K562 (cell line): Measurements from ENCODE around the gene CORT. TPM values are rescaled to one million over a fixed set of nuclear protein-coding genes. Genes with fewer than 3 reads are reported as not detected.

ENCODE experiments used
- ATAC-seq: fragments of 200-7000 bp; cut with Tn5 transposase; 3 replicates; pipeline ENCODE4 v1.9.1; 2020; ENCODE audit warnings: moderate library complexity
- BruUV-seq: library from RNA; stranded (reverse); fragments of 400-500 nt; replicated peaks from 2 replicates; lab custom pipeline; 2021; lab: Mats Ljungman, UMichigan
- CTCF ChIA-PET: fragments of 300-600 bp; formaldehyde crosslinking; extraction: SDS; loops from one replicate; lab custom pipeline; 2021; ENCODE audit warnings: low intra/inter-chr PET ratio; lab: Yijun Ruan, JAX
- POLR2A ChIA-PET: fragments of 300-600, 350-650 bp; sonication (Branson Sonifier 250); formaldehyde crosslinking; extraction: SDS; loops from one replicate; lab custom pipeline; 2021; ENCODE audit warnings: antibody characterized with exemption, inconsistent platforms; lab: Yijun Ruan, JAX
- DNase-seq, 4 experiments: peaks; one replicate each; pipeline versions ENCODE4 v3.0.0 to v3.0.0-alpha.2; 2011 to 2018; ENCODE audit warnings: low spot score in 3 of 4, mixed read lengths in 3 of 4; ENCODE audit errors: extremely low read depth in 1 of 4
- FAIRE-seq: peaks from 2 replicates; lab custom pipeline; 2011; peaks lifted over from hg19 to GRCh38; lab: Jason Lieb, UNC
- H2AFZ ChIP-seq: 2 replicates; pipeline ENCODE4 v1.6.0; 2011; ENCODE audit warnings: low read depth, low read length, control low read depth, inconsistent platforms
- H3K27ac ChIP-seq: fragments of 200-600 bp; 3 replicates; pipeline ENCODE4 v1.8.0; 2011; ENCODE audit warnings: low read depth, mild to moderate bottlenecking, control low read depth, inconsistent platforms, low read length, moderate library complexity, mixed read lengths; ENCODE audit errors: extremely low read depth
- H3K27me3 ChIP-seq, 2 experiments: fragments of 300-600 bp in 1 of 2; 2 replicates in 1 of 2; 3 replicates in 1 of 2; pipeline versions ENCODE4 v1.6.0 to v1.8.0; 2011; ENCODE audit warnings: inconsistent platforms in 2 of 2, low read length in 2 of 2, mild to moderate bottlenecking in 1 of 2, mixed read lengths in 1 of 2, moderate library complexity in 1 of 2; ENCODE audit not compliant: control insufficient read depth in 2 of 2, insufficient read depth in 2 of 2
- H3K36me3 ChIP-seq: fragments of 300-600 bp; 3 replicates; pipeline ENCODE4 v1.8.0; 2011; ENCODE audit warnings: mild to moderate bottlenecking, low read length, inconsistent platforms; ENCODE audit not compliant: control insufficient read depth, insufficient read depth
- H3K4me1 ChIP-seq, 2 experiments: fragments of 200-600 bp in 1 of 2; replicated peaks in 1 of 2; 2 replicates in 1 of 2; 3 replicates in 1 of 2; pipeline versions ENCODE4 v1.5.1 to v1.8.0; 2011; ENCODE audit warnings: inconsistent platforms in 2 of 2, low read length in 2 of 2, mild to moderate bottlenecking in 1 of 2, mixed read lengths in 1 of 2, moderate library complexity in 1 of 2; ENCODE audit not compliant: control insufficient read depth in 2 of 2, insufficient read depth in 2 of 2
- H3K4me2 ChIP-seq: 2 replicates; pipeline ENCODE4 v1.6.1; 2011; ENCODE audit warnings: low read length, control low read depth, inconsistent platforms, mixed read lengths; ENCODE audit not compliant: insufficient read depth
- H3K4me3 ChIP-seq: fragments of 200-600 bp; sonication (generic), shearing (Covaris generic); 2 replicates; pipeline ENCODE4 v1.5.1; 2016; ENCODE audit warnings: control low read depth, inconsistent platforms
- H3K79me2 ChIP-seq: fragments of 200-600 bp; 3 replicates; pipeline ENCODE4 v1.8.0; 2011; ENCODE audit warnings: low read length, inconsistent platforms; ENCODE audit not compliant: control insufficient read depth, insufficient read depth
- H3K9ac ChIP-seq, 2 experiments: 2 replicates each; pipeline versions ENCODE4 v1.6.0 to v1.6.1; 2011; ENCODE audit warnings: low read depth in 2 of 2, low read length in 2 of 2, control low read depth in 1 of 2, inconsistent platforms in 1 of 2, mild to moderate bottlenecking in 1 of 2, mixed read lengths in 1 of 2; ENCODE audit not compliant: insufficient read depth in 1 of 2
- H3K9me1 ChIP-seq: one replicate; pipeline ENCODE4 v1.6.0; 2011; ENCODE audit warnings: inconsistent platforms, mild to moderate bottlenecking, low read length, moderate library complexity; ENCODE audit not compliant: control insufficient read depth, insufficient read depth
- H3K9me3 ChIP-seq: replicated peaks from 2 replicates; pipeline ENCODE4 v1.5.1; 2011; ENCODE audit warnings: low read depth, low read length, inconsistent platforms; ENCODE audit not compliant: control insufficient read depth, insufficient read depth
- H4K20me1 ChIP-seq: replicated peaks from 2 replicates; pipeline ENCODE4 v1.6.1; 2011; ENCODE audit warnings: low read length, inconsistent platforms, mixed read lengths; ENCODE audit not compliant: control insufficient read depth, insufficient read depth
- CBX8 ChIP-seq: fragments of 200-600 bp; sonication (generic); IDR thresholded peaks from 2 replicates; pipeline ENCODE4 v1.6.1; 2012; ENCODE audit warnings: borderline replicate concordance, mixed run types, low read depth, mild to moderate bottlenecking, moderate library complexity, mixed read lengths, low read length, control low read depth, inconsistent platforms; ENCODE audit not compliant: poor library complexity, severe bottlenecking; ENCODE audit errors: extremely low read depth
- DACH1 ChIP-seq: fragments of 450-650 bp; IDR thresholded peaks from 2 replicates; pipeline ENCODE4 v1.6.1; 2018; ENCODE audit not compliant: partially characterized antibody
- E2F3 ChIP-seq: fragments of 250-450 bp; sonication (Bioruptor Pico); IDR thresholded peaks from 2 replicates; pipeline ENCODE4 v1.4.0; 2020; ENCODE audit warnings: mild to moderate bottlenecking
- MTA2 ChIP-seq: fragments of 450-650 bp; IDR thresholded peaks from 2 replicates; pipeline ENCODE4 v1.6.1; 2016; ENCODE audit warnings: low read depth
- NONO ChIP-seq, 2 experiments: fragments of 200-400 bp in 1 of 2; fragments of 450-650 bp in 1 of 2; formaldehyde crosslinking in 1 of 2; IDR thresholded peaks; 2 replicates each; pipeline ENCODE4 v1.6.1; 2017; ENCODE audit warnings: low read depth in 2 of 2, mild to moderate bottlenecking in 2 of 2, moderate library complexity in 2 of 2, low read length in 1 of 2
- POLR3G ChIP-seq: IDR thresholded peaks from 2 replicates; pipeline ENCODE4 v1.6.1; 2011; ENCODE audit not compliant: insufficient read length, insufficient replicate concordance; ENCODE audit errors: extremely low read depth
- YBX1 ChIP-seq: fragments of 450-650 bp; IDR thresholded peaks from 2 replicates; pipeline ENCODE4 v1.7.1; 2016; ENCODE audit warnings: mild to moderate bottlenecking
- ZNF184 ChIP-seq: sonication (generic); formaldehyde crosslinking; IDR thresholded peaks from 2 replicates; pipeline ENCODE4 v1.5.0; 2020; ENCODE audit warnings: missing genetic modification reagents
- ZNF584 ChIP-seq: fragments of 200-800 bp; sonication (Bioruptor generic); IDR thresholded peaks from 2 replicates; pipeline ENCODE4 v1.6.1; 2016; ENCODE audit warnings: low read depth, mild to moderate bottlenecking, missing genetic modification characterization, missing compliant biosample characterization
- ZNF75A ChIP-seq: fragments of 450-650 bp; formaldehyde crosslinking; IDR thresholded peaks from 2 replicates; pipeline ENCODE4 v1.4.0; 2020; ENCODE audit warnings: mild to moderate bottlenecking
- WGBS: fragments of 100-300 bp; shearing (Covaris generic); methylation state at CpG from one replicate; pipeline ENCODE4 v1.1.6; 2016; ENCODE audit warnings: low coverage, mixed read lengths; ENCODE audit not compliant: insufficient coverage; ENCODE audit errors: missing lambda C conversion rate; 5-methylcytosine and 5-hydroxymethylcytosine counted together
- in situ Hi-C: fragments of 300-500 bp; cut with MboI; formaldehyde crosslinking; loops from 4 replicates; pipeline ENCODE4 v1.15.0; 2018; ENCODE audit warnings: inconsistent platforms, mixed read lengths
- intact Hi-C: fragments of 100-400 bp; cut with micrococcal nuclease; formaldehyde crosslinking; loops from 2 replicates; pipeline ENCODE4 v1.14.2; 2022
- polyA plus RNA-seq, 8 experiments: library from polyadenylated mRNA; depleted of rRNA in 4 of 8; stranded (reverse) in 5 of 8; unstranded in 3 of 8; fragments of >200 nt; fragmentation: Nextera tagmentation in 2 of 8; fragmentation: Illumina TruSeq in 1 of 8; extraction: Ambion mirVana in 2 of 8; extraction: Trizol in 1 of 8; gene quantifications; 2 replicates each; pipeline versions ENCODE4 v1.2.1 to v1.2.3, GENCODE V29; 2011 to 2014; ENCODE audit warnings: inconsistent platforms in 1 of 8, missing spikeins in 1 of 8
- total RNA-seq, 7 experiments: library from RNA; depleted of rRNA in 6 of 7; stranded (reverse); fragments of >200 nt in 6 of 7; fragmentation: Illumina TruSeq in 2 of 7; extraction: Trizol in 2 of 7; gene quantifications; 2 replicates each; pipeline versions ENCODE4 v1.2.1 to v1.2.3, GENCODE V29; 2011 to 2021; ENCODE audit warnings: low replicate concordance in 1 of 7
- TF ChIP-seq, protein P1 (sequence below): fragments of 250-450 bp; sonication (Bioruptor Pico); IDR thresholded peaks from 2 replicates; pipeline ENCODE4 v1.5.0; 2021; ENCODE audit warnings: mild to moderate bottlenecking, borderline replicate concordance
- TF ChIP-seq, protein P2 (sequence below): sonication (generic); formaldehyde crosslinking; IDR thresholded peaks from 2 replicates; pipeline ENCODE4 v1.8.0; 2022; ENCODE audit warnings: mild to moderate bottlenecking, low read depth, missing genetic modification reagents
- TF ChIP-seq, protein P3 (sequence below): fragments of 250-450 bp; sonication (Bioruptor Pico); IDR thresholded peaks from 2 replicates; pipeline ENCODE4 v1.4.0; 2020; ENCODE audit warnings: borderline replicate concordance

Gene CORT
- total and polyA plus RNA-seq, 9 of the 15 experiments (the other 6 are each of a cell fraction or from before 2014, with no cell fraction given): 0.08 to 0.54 (median 0.13) TPM; not detected in 5

DNA sequence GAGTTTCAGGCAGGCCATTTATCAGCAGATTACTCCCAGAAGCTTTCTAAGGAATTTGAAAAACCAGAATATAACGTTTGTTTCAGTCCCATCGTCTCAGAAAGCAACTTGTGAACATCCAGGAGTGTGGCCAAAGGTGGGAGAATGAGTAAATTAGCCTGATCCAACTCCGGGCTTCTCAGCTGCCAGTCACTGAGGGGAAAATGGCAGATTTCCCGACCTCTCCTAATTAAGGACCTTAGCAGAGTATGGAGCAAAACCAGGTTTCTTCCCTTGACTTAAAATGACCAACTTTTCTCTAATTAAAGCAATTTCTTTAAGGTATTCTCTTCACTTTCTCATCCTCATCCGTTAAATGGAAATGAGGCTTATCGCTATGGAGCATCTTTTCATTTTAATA is 1.0 kb downstream of the CORT start (continued):
- TF ChIP-seq, protein P1, sequence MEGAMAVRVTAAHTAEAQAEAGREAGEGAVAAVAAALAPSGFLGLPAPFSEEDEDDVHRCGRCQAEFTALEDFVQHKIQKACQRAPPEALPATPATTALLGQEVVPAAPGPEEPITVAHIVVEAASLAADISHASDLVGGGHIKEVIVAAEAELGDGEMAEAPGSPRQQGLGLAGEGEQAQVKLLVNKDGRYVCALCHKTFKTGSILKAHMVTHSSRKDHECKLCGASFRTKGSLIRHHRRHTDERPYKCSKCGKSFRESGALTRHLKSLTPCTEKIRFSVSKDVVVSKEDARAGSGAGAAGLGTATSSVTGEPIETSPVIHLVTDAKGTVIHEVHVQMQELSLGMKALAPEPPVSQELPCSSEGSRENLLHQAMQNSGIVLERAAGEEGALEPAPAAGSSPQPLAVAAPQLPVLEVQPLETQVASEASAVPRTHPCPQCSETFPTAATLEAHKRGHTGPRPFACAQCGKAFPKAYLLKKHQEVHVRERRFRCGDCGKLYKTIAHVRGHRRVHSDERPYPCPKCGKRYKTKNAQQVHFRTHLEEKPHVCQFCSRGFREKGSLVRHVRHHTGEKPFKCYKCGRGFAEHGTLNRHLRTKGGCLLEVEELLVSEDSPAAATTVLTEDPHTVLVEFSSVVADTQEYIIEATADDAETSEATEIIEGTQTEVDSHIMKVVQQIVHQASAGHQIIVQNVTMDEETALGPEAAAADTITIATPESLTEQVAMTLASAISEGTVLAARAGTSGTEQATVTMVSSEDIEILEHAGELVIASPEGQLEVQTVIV (CRISPR knock-in tag): no peak
- TF ChIP-seq NONO (IDR thresholded peaks at IDR 0.05; ENCODE audit: low read depth in 2 of 2, low read length in 1 of 2) (no peak), DACH1 (no peak)

DNA sequence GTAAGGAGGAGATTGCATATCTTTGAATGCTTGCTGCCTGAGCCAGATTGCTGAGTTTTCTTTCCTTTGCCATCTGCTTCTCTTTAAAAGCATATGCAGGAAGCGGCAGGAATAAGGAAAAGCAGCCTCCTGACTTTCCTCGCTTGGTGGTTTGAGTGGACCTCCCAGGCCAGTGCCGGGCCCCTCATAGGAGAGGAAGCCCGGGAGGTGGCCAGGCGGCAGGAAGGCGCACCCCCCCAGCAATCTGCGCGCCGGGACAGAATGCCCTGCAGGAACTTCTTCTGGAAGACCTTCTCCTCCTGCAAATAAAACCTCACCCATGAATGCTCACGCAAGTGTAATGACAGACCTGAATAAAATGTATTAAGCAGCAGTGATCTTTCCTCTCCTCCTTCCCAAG is 1.5 kb downstream of the CORT start:
- POLR2A ChIA-PET: interaction anchor here (0.6 to 2.9 kb wide), 4 partner anchors 11 to 233 kb away, joined by 3 to 11 read pairs (median 6); no protein-coding TSS in a partner anchor
- intact Hi-C loops: no loop called here
- H4K20me1 ChIP-seq: no peaks in the 10 kb centered on the region
- H3K27me3 ChIP-seq: no peaks in the 10 kb centered on the region
- BruUV-seq: no TSS peak
- no peak overlapping the region for H3K4me3 ChIP-seq
- H3K9ac ChIP-seq: no peak overlapping the region
- in situ Hi-C loops: no loop called here
- H3K36me3 ChIP-seq: peaks cover 4% of the 10 kb centered on the region; the same call in 2 of the 3 replicates
- no peaks in the 10 kb centered on the region; the same call in 1 of the 2 replicates for H3K9me3 ChIP-seq
- H3K27ac ChIP-seq: no peak overlapping the region
- no peaks in the 10 kb centered on the region for H3K9me1 ChIP-seq
- H2AFZ ChIP-seq: no peak overlapping the region
- CTCF ChIA-PET: no interaction called here
- DNase-seq (no peak), ATAC-seq (no peak), FAIRE-seq (no peak)
- H3K4me1 ChIP-seq: peaks cover 0 to 7% of the 10 kb centered on the region in 2 experiments; a peak in 1 of 5 replicates
- 72% methylated on average over 10 of the region's 10 CpGs for WGBS
- TF ChIP-seq ZNF75A (CRISPR knock-in tag) (no peak), ZNF184 (CRISPR knock-in tag) (no peak), CBX8 (no peak), E2F3 (CRISPR knock-in tag) (no peak), MTA2 (no peak), ZNF584 (no peak), YBX1 (no peak), POLR3G (no peak)
- TF ChIP-seq, protein P2, sequence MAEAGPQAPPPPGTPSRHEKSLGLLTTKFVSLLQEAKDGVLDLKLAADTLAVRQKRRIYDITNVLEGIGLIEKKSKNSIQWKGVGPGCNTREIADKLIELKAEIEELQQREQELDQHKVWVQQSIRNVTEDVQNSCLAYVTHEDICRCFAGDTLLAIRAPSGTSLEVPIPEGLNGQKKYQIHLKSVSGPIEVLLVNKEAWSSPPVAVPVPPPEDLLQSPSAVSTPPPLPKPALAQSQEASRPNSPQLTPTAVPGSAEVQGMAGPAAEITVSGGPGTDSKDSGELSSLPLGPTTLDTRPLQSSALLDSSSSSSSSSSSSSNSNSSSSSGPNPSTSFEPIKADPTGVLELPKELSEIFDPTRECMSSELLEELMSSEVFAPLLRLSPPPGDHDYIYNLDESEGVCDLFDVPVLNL (CRISPR knock-in tag): no peak
- TF ChIP-seq, protein P3, sequence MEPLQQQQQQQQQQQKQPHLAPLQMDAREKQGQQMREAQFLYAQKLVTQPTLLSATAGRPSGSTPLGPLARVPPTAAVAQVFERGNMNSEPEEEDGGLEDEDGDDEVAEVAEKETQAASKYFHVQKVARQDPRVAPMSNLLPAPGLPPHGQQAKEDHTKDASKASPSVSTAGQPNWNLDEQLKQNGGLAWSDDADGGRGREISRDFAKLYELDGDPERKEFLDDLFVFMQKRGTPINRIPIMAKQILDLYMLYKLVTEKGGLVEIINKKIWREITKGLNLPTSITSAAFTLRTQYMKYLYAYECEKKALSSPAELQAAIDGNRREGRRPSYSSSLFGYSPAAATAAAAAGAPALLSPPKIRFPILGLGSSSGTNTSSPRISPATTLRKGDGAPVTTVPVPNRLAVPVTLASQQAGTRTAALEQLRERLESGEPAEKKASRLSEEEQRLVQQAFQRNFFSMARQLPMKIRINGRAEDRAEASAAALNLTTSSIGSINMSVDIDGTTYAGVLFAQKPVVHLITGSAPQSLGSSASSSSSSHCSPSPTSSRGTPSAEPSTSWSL (CRISPR knock-in tag): no peak
- H3K4me2 ChIP-seq: no peak overlapping the region
- H3K79me2 ChIP-seq: no peaks in the 10 kb centered on the region
